ENCODE measurements around the gene GRPEL1.

- TF ChIP-seq CTCF (conservative IDR thresholded peaks at IDR 0.05; ENCODE audit: low read depth, low read length) (no peak), EZH2 (IDR thresholded peaks at IDR 0.05; ENCODE audit: low read length, unreplicated experiment) (no peak), EZH2phosphoT487 (IDR thresholded peaks at IDR 0.05; ENCODE audit: borderline replicate concordance, low read length) (no peak)
These were observed 24.4 kb downstream of the GRPEL1 start, which contains the start of gene TADA2B for GRCh38 chr4:7043284-7044136.
